ENCODE results near the gene CDK6. TPM values are rescaled to one million over a fixed set of nuclear protein-coding genes. Genes with fewer than 3 reads are reported as not detected.

CDK6 gene
- total and polyA plus RNA-seq, 10 of the 15 experiments (the other 5 are each of a cell fraction or from before 2014, with no cell fraction given): 8.0 to 118 (median 45.8) TPM

- ChIA-PET POLR2A (no interaction called here), CTCF (interaction anchor here (0.6 kb wide), 1 partner anchor 670 kb away, joined by 3 read pairs; no protein-coding TSS in a partner anchor), RAD21 (ENCODE audit: unreplicated experiment) (no interaction called here), SMC1A (ENCODE audit: uncharacterized antibody, unreplicated experiment) (interaction anchor here (0.7 to 2.1 kb wide), 3 partner anchors 12 to 55 kb away, joined by 3 to 9 read pairs (median 7); no protein-coding TSS in a partner anchor)
- H3K4me1 ChIP-seq (ENCODE audit: control insufficient read depth, insufficient read depth, low read length): no peaks in the 10 kb centered on the region
- H3K9ac ChIP-seq (ENCODE audit: control insufficient read depth, insufficient read depth, low read length): no peak overlapping the region
- in situ Hi-C loops (cut with MboI): no loop called here
- no peak overlapping the region for H3K27ac ChIP-seq (ENCODE audit: control insufficient read depth, insufficient read depth)
- H3K27me3 ChIP-seq (replicated peaks in 1 of 2; ENCODE audit: control insufficient read depth in 2 of 2, insufficient read depth in 2 of 2, low read length in 1 of 2): no peaks in the 10 kb centered on the region
- no peak overlapping the region for H3K4me3 ChIP-seq
- no peaks in the 10 kb centered on the region for H3K36me3 ChIP-seq (ENCODE audit: control insufficient read depth in 2 of 2, insufficient read depth in 2 of 2, low read length in 1 of 2)
- intact Hi-C loops (cut with micrococcal nuclease; ENCODE audit: unreplicated experiment): no loop called here
- 74% methylated on average over 4 of the region's 4 CpGs for WGBS (ENCODE audit: insufficient coverage, insufficient replicate concordance, low lambda C conversion rate, missing lambda C conversion rate)
- H3K9me3 ChIP-seq (replicated peaks; ENCODE audit: control insufficient read depth, insufficient read depth, low read length): no peaks in the 10 kb centered on the region; the same call in 2 of the 3 replicates
- no peak for TF ChIP-seq BRCA1 (IDR thresholded peaks at IDR 0.05; ENCODE audit: low read depth, low read length)
- TF ChIP-seq USF1 (IDR thresholded peaks at IDR 0.05; ENCODE audit: borderline replicate concordance, extremely low read length, insufficient read depth, low read depth, low read length): no peak
- TF ChIP-seq ZNF622 (IDR thresholded peaks at IDR 0.05): no peak
- TF ChIP-seq MXI1 (IDR thresholded peaks at IDR 0.05; ENCODE audit: low read depth, low read length): no peak
- no peak for TF ChIP-seq PKNOX1 (IDR thresholded peaks at IDR 0.05)
- no peak for TF ChIP-seq NRF1 (conservative IDR thresholded peaks at IDR 0.05; ENCODE audit: low read depth, low read length)
- TF ChIP-seq TCF7 (IDR thresholded peaks at IDR 0.05; ENCODE audit: borderline replicate concordance): no peak
- TF ChIP-seq ZBED1 (IDR thresholded peaks at IDR 0.05; ENCODE audit: borderline replicate concordance): no peak
- TF ChIP-seq GATAD2B (conservative IDR thresholded peaks at IDR 0.05; ENCODE audit: low read depth): no peak
- no peak for TF ChIP-seq GABPA (IDR thresholded peaks at IDR 0.05; ENCODE audit: low read depth)
- no peak for TF ChIP-seq NFYA (IDR thresholded peaks at IDR 0.05; ENCODE audit: borderline replicate concordance, low read depth, low read length)
- no peak for TF ChIP-seq YBX1 (IDR thresholded peaks at IDR 0.05)
- TF ChIP-seq ATF2 (IDR thresholded peaks at IDR 0.05; ENCODE audit: low read length): no peak
- no peak for TF ChIP-seq RCOR1 (conservative IDR thresholded peaks at IDR 0.05; ENCODE audit: low read depth, low read length)
- TF ChIP-seq SUPT20H (IDR thresholded peaks at IDR 0.05; ENCODE audit: borderline replicate concordance, control insufficient read depth, low read depth, low read length): no peak
- FAIRE-seq: no peak
- no peaks in the 10 kb centered on the region for H3K79me2 ChIP-seq (ENCODE audit: control insufficient read depth, insufficient read depth, low read length)
- no peak overlapping the region for H2AFZ ChIP-seq (ENCODE audit: control insufficient read depth, low read depth, low read length)
- no TSS peak for BruUV-seq (replicated peaks)
- no peak for ATAC-seq
- H4K20me1 ChIP-seq (ENCODE audit: control insufficient read depth, insufficient read depth): no peaks in the 10 kb centered on the region
- no peak for DNase-seq (ENCODE audit: low read depth, low spot score)
- no peak overlapping the region for H3K4me2 ChIP-seq (ENCODE audit: control insufficient read depth, insufficient read depth)
Observed at GRCh38 chr7:92849322-92849721, 12.9 kb upstream of the CDK6 start.

Measured in GM12878 (cell line).